Peyer's patch (tissue), 4 donors: ENCODE measurements around the gene CCDC85A. TPM values are rescaled to one million over a fixed set of nuclear protein-coding genes. Genes with fewer than 3 reads are reported as not detected.

Experiments
- DNase-seq, 3 donors: peaks; one replicate each; pipeline ENCODE4 v3.0.0-alpha.2; 2017 to 2019
- H3K27ac ChIP-seq, 4 donors: fragments of 200-600 bp; sonication (generic); one replicate each; pipeline ENCODE4 v1.5.1; 2016 to 2019
- H3K27me3 ChIP-seq, 2 donors: fragments of 200-600 bp; sonication (generic); one replicate each; pipeline ENCODE4 v1.5.1; 2019
- H3K36me3 ChIP-seq, 3 donors: fragments of 200-600 bp; sonication (generic); one replicate each; pipeline ENCODE4 v1.5.1; 2016 to 2019
- H3K4me1 ChIP-seq, 4 donors: fragments of 200-600 bp; sonication (generic); one replicate each; pipeline ENCODE4 v1.5.1; 2016 to 2019
- H3K4me3 ChIP-seq, 4 donors: fragments of 200-600 bp; sonication (generic); 1 replicate in 3 of 4; 2 replicates in 1 of 4; pipeline ENCODE4 v1.5.1; 2016 to 2019; ENCODE audit warnings: mild to moderate bottlenecking in 1 of 4
- H3K9me3 ChIP-seq, 4 donors: fragments of 200-600 bp; sonication (generic); one replicate each; pipeline ENCODE4 v1.5.1; 2016 to 2019; ENCODE audit warnings: mild to moderate bottlenecking in 1 of 4
- CTCF ChIP-seq, 6 experiments: fragments of 450-650 bp in 4 of 6; fragments of 200-600 bp in 2 of 6; sonication (generic) in 1 of 6; IDR thresholded peaks; one replicate each; pipeline ENCODE4 v1.5.1; 2017 to 2019; ENCODE audit warnings: antibody characterized with exemption in 6 of 6, mild to moderate bottlenecking in 3 of 6, moderate library complexity in 1 of 6
- POLR2A ChIP-seq, 2 donors: fragments of 450-650 bp; IDR thresholded peaks; one replicate each; pipeline ENCODE4 v1.5.1; 2017; ENCODE audit warnings: antibody characterized with exemption in 2 of 2, mild to moderate bottlenecking in 2 of 2, moderate library complexity in 2 of 2
- total RNA-seq, 4 donors: library from RNA; depleted of rRNA; stranded (reverse); fragments of >200 nt; gene quantifications; one replicate each; pipeline ENCODE4 v1.1.0, GENCODE V29; 2016

CCDC85A gene
- total RNA-seq, 4 donors from 2014 or later = 1.1 to 1.7 (median 1.1) TPM; not detected in 1

- Histone ChIP-seq H3K4me3 (no peak overlapping the region), H3K4me1 (no peaks in the 10 kb centered on the region), H3K9me3 (no peaks in the 10 kb centered on the region), H3K27ac (no peak overlapping the region), H3K27me3 (no peaks in the 10 kb centered on the region), H3K36me3 (no peaks in the 10 kb centered on the region)
- no peak for DNase-seq
- no peak for TF ChIP-seq POLR2A (IDR thresholded peaks at IDR 0.05)
- no peak for TF ChIP-seq CTCF (IDR thresholded peaks at IDR 0.05)
These were observed 32.1 kb downstream of the CCDC85A start for GRCh38 chr2:56215911-56216310.

GRCh38 chr2:56217106-56217505 is 33.3 kb downstream of the CCDC85A start:
- DNase-seq = no peak
- Histone ChIP-seq H3K36me3 (no peaks in the 10 kb centered on the region), H3K9me3 (no peaks in the 10 kb centered on the region), H3K27ac (no peak overlapping the region), H3K27me3 (no peaks in the 10 kb centered on the region), H3K4me1 (no peaks in the 10 kb centered on the region), H3K4me3 (no peak overlapping the region)
- TF ChIP-seq CTCF (IDR thresholded peaks at IDR 0.05) = no peak
- TF ChIP-seq POLR2A (IDR thresholded peaks at IDR 0.05) = no peak

- no peak overlapping the region for H3K27ac ChIP-seq
- no peak overlapping the region for H3K4me3 ChIP-seq
- TF ChIP-seq CTCF (IDR thresholded peaks at IDR 0.05) (no peak), POLR2A (IDR thresholded peaks at IDR 0.05) (no peak)
- no peaks in the 10 kb centered on the region for H3K4me1 ChIP-seq
- no peaks in the 10 kb centered on the region for H3K27me3 ChIP-seq
- DNase-seq = no peak
- no peaks in the 10 kb centered on the region for H3K36me3 ChIP-seq
- H3K9me3 ChIP-seq = no peaks in the 10 kb centered on the region
These were observed 38.7 kb downstream of the CCDC85A start for GRCh38 chr2:56222481-56222880.

GRCh38 chr2:56224316-56224715 is 40.5 kb downstream of the CCDC85A start:
- TF ChIP-seq POLR2A (IDR thresholded peaks at IDR 0.05) = no peak
- no peak for TF ChIP-seq CTCF (IDR thresholded peaks at IDR 0.05)
- Histone ChIP-seq H3K4me1 (no peaks in the 10 kb centered on the region), H3K27ac (no peak overlapping the region)

GRCh38 chr2:56227811-56228210 is 44.0 kb downstream of the CCDC85A start:
- Histone ChIP-seq H3K4me3 (no peak overlapping the region), H3K27ac (no peak overlapping the region), H3K27me3 (no peaks in the 10 kb centered on the region), H3K4me1 (no peaks in the 10 kb centered on the region), H3K36me3 (no peaks in the 10 kb centered on the region), H3K9me3 (no peaks in the 10 kb centered on the region)
- no peak for TF ChIP-seq CTCF (IDR thresholded peaks at IDR 0.05)
- no peak for TF ChIP-seq POLR2A (IDR thresholded peaks at IDR 0.05)
- no peak for DNase-seq

More at GRCh38 chr2:56224316-56224715, 40.5 kb downstream of the CCDC85A start:
- Histone ChIP-seq H3K36me3 (no peaks in the 10 kb centered on the region), H3K9me3 (no peaks in the 10 kb centered on the region), H3K27me3 (no peaks in the 10 kb centered on the region), H3K4me3 (no peak overlapping the region)
- DNase-seq = no peak
